Uterus (tissue), 4 donors: ENCODE measurements around the gene CTIF. TPM values are rescaled to one million over a fixed set of nuclear protein-coding genes. Genes with fewer than 3 reads are reported as not detected.

Source experiments
- DNase-seq, 2 donors: peaks; one replicate each; pipeline ENCODE4 v3.0.0-alpha.2; 2019 to 2020
- H3K27ac ChIP-seq, 2 donors: fragments of 200-600 bp; sonication (generic); 1 replicate in 1 of 2; 2 replicates in 1 of 2; pipeline ENCODE4 v1.5.1; 2016 to 2018
- H3K27me3 ChIP-seq, 2 donors: fragments of 200-600 bp; sonication (generic); one replicate each; pipeline ENCODE4 v1.5.1; 2018 to 2019; ENCODE audit warnings: control low read depth in 1 of 2
- H3K36me3 ChIP-seq, 2 donors: fragments of 200-600 bp; sonication (generic); one replicate each; pipeline ENCODE4 v1.5.1; 2019; ENCODE audit warnings: control low read depth in 1 of 2
- H3K4me1 ChIP-seq, 2 donors: fragments of 200-600 bp; sonication (generic); one replicate each; pipeline ENCODE4 v1.5.1; 2018 to 2019; ENCODE audit warnings: control low read depth in 1 of 2
- H3K4me3 ChIP-seq, 2 donors: fragments of 200-600 bp; sonication (generic); 1 replicate in 1 of 2; 2 replicates in 1 of 2; pipeline ENCODE4 v1.5.1; 2018 to 2019; ENCODE audit warnings: mild to moderate bottlenecking in 1 of 2
- H3K9me3 ChIP-seq, 2 donors: fragments of 200-600 bp; sonication (generic); one replicate each; pipeline ENCODE4 v1.5.1; 2019; ENCODE audit warnings: control low read depth in 1 of 2
- CTCF ChIP-seq, 4 experiments: fragments of 200-600 bp in 2 of 4; fragments of 450-650 bp in 2 of 4; sonication (generic) in 2 of 4; IDR thresholded peaks; one replicate each; pipeline ENCODE4 v1.5.1; 2016 to 2019; ENCODE audit warnings: antibody characterized with exemption in 4 of 4, mild to moderate bottlenecking in 2 of 4, moderate library complexity in 1 of 4
- POLR2A ChIP-seq, 2 donors: fragments of 450-650 bp; IDR thresholded peaks; one replicate each; pipeline ENCODE4 v1.6.1; 2016; ENCODE audit warnings: antibody characterized with exemption in 2 of 2, mild to moderate bottlenecking in 1 of 2, moderate library complexity in 1 of 2
- intact Hi-C: fragments of 100-400 bp; cut with DNase I; formaldehyde crosslinking; loops from one replicate; pipeline ENCODE4 v1.15.1; 2023; ENCODE audit warnings: low total_unique reads
- total RNA-seq, 4 donors: library from RNA; depleted of rRNA in 3 of 4; stranded (reverse); fragments of >200 nt in 3 of 4; gene quantifications; one replicate each; pipeline versions ENCODE4 v1.1.0 to v1.2.4, GENCODE V29; 2014 to 2023
- donor health status: DM: yes; HTN: yes; CAD: no.

The CTIF gene
- total RNA-seq, 4 donors from 2014 or later = 11.3 to 94.3 (median 48.0) TPM

- no peak for DNase-seq
- Histone ChIP-seq H3K27ac (no peak overlapping the region), H3K9me3 (no peaks in the 10 kb centered on the region), H3K4me3 (no peak overlapping the region), H3K4me1 (no peaks in the 10 kb centered on the region), H3K27me3 (no peaks in the 10 kb centered on the region), H3K36me3 (no peaks in the 10 kb centered on the region)
- TF ChIP-seq CTCF (IDR thresholded peaks at IDR 0.05) = no peak
- no peak for TF ChIP-seq POLR2A (IDR thresholded peaks at IDR 0.05)
- intact Hi-C loops = no loop called here
These were observed 343.5 kb downstream of the CTIF start for GRCh38 chr18:48882379-48882778.

- no peaks in the 10 kb centered on the region for H3K27me3 ChIP-seq
- peaks cover 2 to 5% of the 10 kb centered on the region in 2 donors for H3K4me1 ChIP-seq
- no peak overlapping the region for H3K4me3 ChIP-seq
- no peaks in the 10 kb centered on the region for H3K9me3 ChIP-seq
- TF ChIP-seq POLR2A (IDR thresholded peaks at IDR 0.05) (no peak), CTCF (IDR thresholded peaks at IDR 0.05) (no peak)
- intact Hi-C loops = no loop called here
- H3K27ac ChIP-seq = no peak overlapping the region
- no peaks in the 10 kb centered on the region for H3K36me3 ChIP-seq
- DNase-seq = no peak
These were observed 345.5 kb downstream of the CTIF start for GRCh38 chr18:48884306-48884705.

- DNase-seq = peak in 1 of 2 donors; percentile 12
- H3K36me3 ChIP-seq = no peaks in the 10 kb centered on the region
- no peak for TF ChIP-seq CTCF (IDR thresholded peaks at IDR 0.05)
- TF ChIP-seq POLR2A (IDR thresholded peaks at IDR 0.05) = no peak
- no peak overlapping the region for H3K27ac ChIP-seq
- H3K4me1 ChIP-seq = peaks cover 4 to 10% of the 10 kb centered on the region in 2 donors
- H3K4me3 ChIP-seq = no peak overlapping the region
- no peaks in the 10 kb centered on the region for H3K9me3 ChIP-seq
- intact Hi-C loops = no loop called here
- no peaks in the 10 kb centered on the region for H3K27me3 ChIP-seq
These were observed 345.9 kb downstream of the CTIF start for GRCh38 chr18:48884771-48885170.

- H3K4me1 ChIP-seq = peaks cover 4 to 10% of the 10 kb centered on the region in 2 donors
- DNase-seq = peak in 1 of 2 donors; percentile 13
- intact Hi-C loops = no loop called here
- H3K27ac ChIP-seq = no peak overlapping the region
- no peaks in the 10 kb centered on the region for H3K27me3 ChIP-seq
- TF ChIP-seq CTCF (IDR thresholded peaks at IDR 0.05) = no peak
- no peak for TF ChIP-seq POLR2A (IDR thresholded peaks at IDR 0.05)
- H3K9me3 ChIP-seq = no peaks in the 10 kb centered on the region
- H3K4me3 ChIP-seq = no peak overlapping the region
- no peaks in the 10 kb centered on the region for H3K36me3 ChIP-seq
These were observed 346.6 kb downstream of the CTIF start for GRCh38 chr18:48885266-48885923.

GRCh38 chr18:48885924-48886400 lies 347.1 kb downstream of the CTIF start:
- intact Hi-C loops = no loop called here
- Histone ChIP-seq H3K27ac (no peak overlapping the region), H3K36me3 (no peaks in the 10 kb centered on the region), H3K9me3 (no peaks in the 10 kb centered on the region), H3K4me3 (no peak overlapping the region), H3K4me1 (peaks cover 4 to 10% of the 10 kb centered on the region in 2 donors), H3K27me3 (no peaks in the 10 kb centered on the region)
- TF ChIP-seq CTCF (IDR thresholded peaks at IDR 0.05) (no peak), POLR2A (IDR thresholded peaks at IDR 0.05) (no peak)
- no peak for DNase-seq
